NCI-H774 (cell line): ENCODE results near the gene NOVA1.

Experiments used
- DNase-seq: peaks from one replicate; lab custom pipeline; 2025; lab: John Stamatoyannopoulos, UW

The NOVA1 gene

DNA sequence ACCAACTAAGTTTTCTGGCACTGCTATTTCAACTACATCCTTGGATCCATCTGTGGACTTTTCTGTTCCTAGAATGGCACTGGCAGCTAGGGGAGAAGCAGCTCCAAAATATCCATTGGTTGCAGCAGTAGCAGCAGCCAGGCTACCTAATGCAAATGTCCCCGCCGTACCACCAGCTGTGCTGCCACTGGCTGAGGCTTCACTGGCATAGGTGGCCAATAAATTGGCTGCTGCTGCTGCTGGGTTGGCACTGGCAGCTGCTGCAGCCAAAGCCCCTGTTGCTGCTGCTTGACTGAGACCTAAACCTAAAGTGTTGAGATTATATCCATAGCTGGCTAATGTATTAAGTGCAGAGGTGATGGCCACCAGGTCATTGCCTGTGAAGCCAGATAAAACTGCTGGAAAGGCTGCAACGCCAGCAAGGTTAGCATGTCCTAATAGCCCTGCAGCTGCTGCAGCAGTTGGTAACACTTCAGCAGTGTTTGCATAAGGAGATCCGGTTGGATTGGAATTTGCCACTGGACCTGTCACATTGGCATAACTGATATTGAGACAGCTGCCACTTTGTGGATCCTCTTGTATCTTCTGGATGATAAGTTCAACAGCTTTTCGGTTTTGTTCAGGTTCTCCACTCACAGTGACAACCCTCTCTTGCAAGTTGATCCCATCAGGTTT lies 149.5 kb downstream of the NOVA1 start:
- DNase-seq: peak; percentile 78

GRCh38 chr14:26444822-26445221 lies 153.0 kb downstream of the NOVA1 start:
- DNase-seq: no peak

- DNase-seq: no peak
These were observed 154.2 kb downstream of the NOVA1 start for GRCh38 chr14:26443654-26444053.

DNA sequence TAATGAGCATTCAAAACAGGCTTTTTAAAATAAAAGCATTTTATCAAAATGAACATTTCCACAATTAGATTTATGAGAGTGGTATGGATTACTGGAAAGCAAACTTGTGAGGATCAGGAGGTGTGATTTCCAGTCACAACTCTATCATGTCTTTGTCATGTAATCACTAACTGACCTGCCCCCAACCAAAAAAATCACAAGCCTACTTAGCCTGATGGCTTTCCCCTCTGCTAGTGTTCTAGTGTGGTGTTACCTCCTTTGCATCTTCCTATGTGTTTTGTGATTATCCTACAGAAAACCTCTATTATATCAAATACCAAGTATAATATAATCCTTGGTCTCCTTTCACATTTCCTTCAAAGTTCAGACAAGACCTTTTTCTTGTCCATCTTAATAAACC lies 168.6 kb downstream of the NOVA1 start:
- DNase-seq: no peak

GRCh38 chr14:26427097-26427496 lies 170.7 kb downstream of the NOVA1 start:
- DNase-seq: no peak

GRCh38 chr14:26424537-26424936 lies 173.3 kb downstream of the NOVA1 start:
- no peak for DNase-seq

- DNase-seq: no peak
These were observed 182.2 kb downstream of the NOVA1 start for GRCh38 chr14:26415618-26416123.

- no peak for DNase-seq
These were observed 182.9 kb downstream of the NOVA1 start for GRCh38 chr14:26414926-26415325.

DNA sequence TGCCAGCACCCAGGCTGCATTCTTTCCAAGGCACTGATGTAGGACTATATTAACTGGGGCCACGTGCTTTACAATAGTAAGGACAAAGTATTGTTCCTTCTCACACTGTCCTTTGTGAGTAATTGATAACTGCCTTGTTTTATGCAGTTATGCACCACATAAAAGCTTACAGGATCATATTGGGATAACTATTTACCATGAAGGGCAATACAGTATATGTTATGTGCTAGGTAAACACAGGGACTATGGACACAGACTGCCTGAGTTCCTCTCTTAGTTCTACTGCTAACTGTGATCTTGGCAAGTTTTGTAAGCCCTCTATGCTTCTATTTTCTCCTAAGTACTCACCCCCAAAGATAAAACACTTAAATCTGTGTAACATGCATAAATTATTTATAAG lies 183.7 kb downstream of the NOVA1 start:
- no peak for DNase-seq

- DNase-seq: no peak
These were observed 185.4 kb downstream of the NOVA1 start for GRCh38 chr14:26412421-26412820.

- no peak for DNase-seq
These were observed 187.6 kb downstream of the NOVA1 start for GRCh38 chr14:26410189-26410685.

GRCh38 chr14:26404927-26405326 lies 192.9 kb downstream of the NOVA1 start:
- DNase-seq: no peak

DNA sequence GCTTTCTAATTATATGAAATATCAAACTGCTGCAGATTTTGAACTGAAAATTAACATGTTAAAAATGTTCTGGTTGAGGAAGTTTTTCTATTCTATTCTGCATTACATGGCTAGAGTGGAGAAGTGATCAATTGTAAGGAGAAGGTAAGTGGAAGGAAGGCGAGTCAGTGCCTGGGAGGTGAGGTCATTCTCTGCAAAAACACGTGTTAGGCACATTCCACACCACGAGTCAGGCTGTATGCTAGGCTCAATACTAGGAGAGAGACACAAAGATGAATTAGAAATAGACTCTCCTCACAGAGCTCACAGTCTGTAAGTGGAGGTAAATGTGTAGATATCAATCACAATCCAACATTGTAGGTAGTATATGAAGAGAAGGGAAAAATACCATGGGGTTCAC lies 194.1 kb downstream of the NOVA1 start:
- no peak for DNase-seq

GRCh38 chr14:26402126-26402525 lies 195.7 kb downstream of the NOVA1 start:
- no peak for DNase-seq

DNA sequence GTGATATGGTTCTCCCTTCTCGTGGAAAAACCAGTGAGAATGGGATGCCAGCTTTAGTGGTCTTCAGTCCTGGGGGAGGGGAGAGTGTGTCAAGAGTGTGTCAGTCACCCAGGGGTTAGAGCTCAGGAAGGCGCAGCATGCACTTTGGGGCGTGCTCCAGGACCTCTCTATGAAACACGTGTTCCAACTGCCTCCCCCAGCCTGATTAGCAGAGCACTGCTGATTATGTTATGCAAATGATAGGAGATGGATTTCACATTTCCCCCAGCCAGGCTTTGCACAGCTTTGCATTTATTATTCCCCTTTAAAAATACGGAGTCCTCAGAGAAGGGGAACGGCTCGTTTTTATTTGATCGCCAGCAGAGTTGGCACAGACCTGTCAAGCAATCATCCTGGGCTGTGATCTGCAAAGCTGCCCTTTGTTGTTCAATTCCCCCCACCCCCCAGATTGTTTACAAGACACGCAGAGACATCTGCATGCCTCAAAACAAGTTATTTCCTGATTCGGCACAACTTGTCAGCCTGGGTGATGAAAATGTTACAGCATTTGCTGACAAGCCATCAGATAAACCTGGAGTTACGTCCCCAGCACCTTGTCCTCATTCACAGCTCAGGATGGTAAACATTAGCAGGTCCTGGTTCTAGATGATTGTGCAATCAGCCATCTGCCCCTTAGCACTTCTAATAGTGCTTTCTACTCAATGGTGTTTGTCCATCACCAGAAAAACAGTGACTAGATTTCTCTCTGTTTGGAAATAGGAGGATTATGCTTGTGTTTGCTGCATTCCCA lies 196.5 kb downstream of the NOVA1 start:
- peak; percentile 71 for DNase-seq

GRCh38 chr14:26400373-26400772 lies 197.5 kb downstream of the NOVA1 start:
- DNase-seq: no peak

DNA sequence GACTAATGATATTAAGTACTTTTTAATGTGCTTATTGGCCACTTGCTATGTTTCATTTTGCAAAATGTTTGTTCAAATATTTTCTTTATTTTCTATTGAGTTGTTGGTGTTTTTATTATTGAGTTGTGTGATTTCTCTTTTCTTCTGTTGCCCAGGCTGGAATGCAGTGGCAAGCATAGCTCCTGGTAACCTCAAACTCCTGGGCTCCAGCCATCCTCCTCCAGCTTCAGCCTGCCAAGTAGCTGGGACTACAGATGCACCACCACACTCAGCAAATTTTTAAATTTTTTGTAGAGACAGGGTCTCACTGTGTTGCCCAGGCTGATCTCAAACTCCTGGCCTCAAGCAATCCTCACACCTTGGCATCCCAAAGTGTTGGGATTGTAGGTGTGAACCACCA lies 199.2 kb downstream of the NOVA1 start:
- DNase-seq: no peak
